OCI-LY7 (cell line): ENCODE measurements around the gene EPHA5. TPM values are rescaled to one million over a fixed set of nuclear protein-coding genes. Genes with fewer than 3 reads are reported as not detected.

Experiments
- BruUV-seq: library from RNA; stranded (reverse); fragments of 400-500 nt; replicated peaks from 2 replicates; lab custom pipeline; 2021; lab: Mats Ljungman, UMichigan
- CTCF ChIA-PET: fragments of 300-600 bp; sonication (Branson Sonifier 250); formaldehyde crosslinking; loops from one replicate; lab custom pipeline; 2022; ENCODE audit warnings: antibody characterized with exemption; ENCODE audit not compliant: unreplicated experiment; lab: Charles Lee
- POLR2A ChIA-PET: fragments of 300-600 bp; sonication (Branson Sonifier 250); formaldehyde crosslinking; loops from one replicate; lab custom pipeline; 2022; ENCODE audit warnings: antibody characterized with exemption; lab: Charles Lee
- DNase-seq: peaks from one replicate; pipeline ENCODE4 v3.0.0-alpha.2; 2015; ENCODE audit warnings: low spot score
- H2AFZ ChIP-seq: fragments of 200-600 bp; sonication (generic), shearing (Covaris generic); 2 replicates; pipeline ENCODE4 v1.6.1; 2014; ENCODE audit warnings: mild to moderate bottlenecking, antibody characterized with exemption, low read length, moderate library complexity
- H3K27ac ChIP-seq: fragments of 200-600 bp; sonication (generic); 2 replicates; pipeline ENCODE4 v1.5.1; 2014; ENCODE audit warnings: mixed run types, low read depth, mild to moderate bottlenecking, moderate library complexity, low read length, inconsistent platforms; ENCODE audit not compliant: poor library complexity, severe bottlenecking
- H3K36me3 ChIP-seq: fragments of 200-600 bp; sonication (generic); 2 replicates; pipeline ENCODE4 v1.6.1; 2014; ENCODE audit warnings: mild to moderate bottlenecking, antibody characterized with exemption, low read length, moderate library complexity, mixed read lengths; ENCODE audit not compliant: insufficient read depth
- H3K4me1 ChIP-seq: fragments of 200-600 bp; sonication (generic); 2 replicates; pipeline ENCODE4 v1.5.1; 2014; ENCODE audit warnings: mild to moderate bottlenecking, low read length; ENCODE audit not compliant: insufficient read depth, poor library complexity, severe bottlenecking
- H3K4me2 ChIP-seq: fragments of 200-600 bp; sonication (generic); 2 replicates; pipeline ENCODE4 v1.6.1; 2014; ENCODE audit warnings: mild to moderate bottlenecking, low read length
- H3K4me3 ChIP-seq: fragments of 200-600 bp; sonication (generic); 2 replicates; pipeline ENCODE4 v1.5.1; 2014; ENCODE audit warnings: mild to moderate bottlenecking, low read depth, low read length; ENCODE audit not compliant: poor library complexity, severe bottlenecking
- H3K79me2 ChIP-seq: fragments of 200-600 bp; sonication (generic); 2 replicates; pipeline ENCODE4 v1.6.1; 2016; ENCODE audit warnings: low read depth, mild to moderate bottlenecking, low read length, moderate library complexity, mixed read lengths; ENCODE audit not compliant: insufficient read depth
- H3K9me2 ChIP-seq: fragments of 200-600 bp; sonication (generic); 2 replicates; pipeline ENCODE4 v1.6.1; 2016; ENCODE audit warnings: mild to moderate bottlenecking, low read length, mixed read lengths; ENCODE audit not compliant: insufficient read depth
- H3K9me3 ChIP-seq: fragments of 200-600 bp; sonication (generic); 2 replicates; pipeline ENCODE4 v1.6.1; 2014; ENCODE audit warnings: mild to moderate bottlenecking, mixed run types, low read length, mixed read lengths
- H4K20me1 ChIP-seq: fragments of 200-600 bp; sonication (generic); 2 replicates; pipeline ENCODE4 v1.6.1; 2014; ENCODE audit warnings: mild to moderate bottlenecking, antibody characterized with exemption, low read length, moderate library complexity, mixed read lengths; ENCODE audit not compliant: insufficient read depth
- EZH2phosphoT487 ChIP-seq: fragments of 200-600 bp; sonication (generic); IDR thresholded peaks from 2 replicates; pipeline ENCODE4 v1.6.1; 2018; ENCODE audit warnings: low read depth, borderline replicate concordance, mild to moderate bottlenecking, mixed run types, antibody characterized with exemption, low read length, moderate library complexity, mixed read lengths
- intact Hi-C: fragments of 100-400 bp; cut with micrococcal nuclease; formaldehyde crosslinking; loops from one replicate; pipeline ENCODE4 v1.10.0; 2022; ENCODE audit not compliant: unreplicated experiment
- total RNA-seq, 2 experiments: library from RNA; depleted of rRNA in 1 of 2; stranded (reverse); fragments of >200 nt in 1 of 2; shearing (Covaris generic) in 1 of 2; gene quantifications; 2 replicates each; pipeline ENCODE4 v1.2.3, GENCODE V29; 2014 to 2022
- TF ChIP-seq, protein P1 (sequence below): fragments of 200-600 bp; sonication (generic); conservative IDR thresholded peaks from 2 replicates; pipeline ENCODE4 v1.5.1; 2014; ENCODE audit warnings: mild to moderate bottlenecking, antibody characterized with exemption, low read length, moderate library complexity, mixed read lengths

Gene EPHA5
- total RNA-seq, 2 experiments from 2014 or later: not detected

DNA sequence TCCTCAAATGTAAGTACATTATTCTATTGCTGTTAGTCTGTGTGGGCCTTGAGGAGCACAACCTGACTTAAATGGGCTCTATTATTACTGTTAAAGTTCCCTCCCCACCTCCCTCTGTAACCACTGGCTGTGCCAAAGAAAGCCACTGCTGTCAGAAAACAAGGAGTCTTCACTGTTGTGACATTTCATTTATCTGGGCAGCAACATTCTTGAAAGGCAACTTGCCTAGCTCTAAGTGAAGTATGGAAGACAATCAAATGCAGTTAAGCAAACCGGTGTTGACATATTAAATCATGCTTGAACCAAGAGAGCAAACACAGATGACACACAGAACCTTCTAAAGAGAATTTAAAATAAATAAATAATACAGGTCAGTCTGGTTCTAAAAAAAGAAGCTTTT is 81.0 kb downstream of the EPHA5 start:
- no TSS peak for BruUV-seq
- CTCF ChIA-PET: no interaction called here
- TF ChIP-seq EZH2phosphoT487: no peak
- TF ChIP-seq, protein P1, sequence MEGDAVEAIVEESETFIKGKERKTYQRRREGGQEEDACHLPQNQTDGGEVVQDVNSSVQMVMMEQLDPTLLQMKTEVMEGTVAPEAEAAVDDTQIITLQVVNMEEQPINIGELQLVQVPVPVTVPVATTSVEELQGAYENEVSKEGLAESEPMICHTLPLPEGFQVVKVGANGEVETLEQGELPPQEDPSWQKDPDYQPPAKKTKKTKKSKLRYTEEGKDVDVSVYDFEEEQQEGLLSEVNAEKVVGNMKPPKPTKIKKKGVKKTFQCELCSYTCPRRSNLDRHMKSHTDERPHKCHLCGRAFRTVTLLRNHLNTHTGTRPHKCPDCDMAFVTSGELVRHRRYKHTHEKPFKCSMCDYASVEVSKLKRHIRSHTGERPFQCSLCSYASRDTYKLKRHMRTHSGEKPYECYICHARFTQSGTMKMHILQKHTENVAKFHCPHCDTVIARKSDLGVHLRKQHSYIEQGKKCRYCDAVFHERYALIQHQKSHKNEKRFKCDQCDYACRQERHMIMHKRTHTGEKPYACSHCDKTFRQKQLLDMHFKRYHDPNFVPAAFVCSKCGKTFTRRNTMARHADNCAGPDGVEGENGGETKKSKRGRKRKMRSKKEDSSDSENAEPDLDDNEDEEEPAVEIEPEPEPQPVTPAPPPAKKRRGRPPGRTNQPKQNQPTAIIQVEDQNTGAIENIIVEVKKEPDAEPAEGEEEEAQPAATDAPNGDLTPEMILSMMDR: no peak

DNA sequence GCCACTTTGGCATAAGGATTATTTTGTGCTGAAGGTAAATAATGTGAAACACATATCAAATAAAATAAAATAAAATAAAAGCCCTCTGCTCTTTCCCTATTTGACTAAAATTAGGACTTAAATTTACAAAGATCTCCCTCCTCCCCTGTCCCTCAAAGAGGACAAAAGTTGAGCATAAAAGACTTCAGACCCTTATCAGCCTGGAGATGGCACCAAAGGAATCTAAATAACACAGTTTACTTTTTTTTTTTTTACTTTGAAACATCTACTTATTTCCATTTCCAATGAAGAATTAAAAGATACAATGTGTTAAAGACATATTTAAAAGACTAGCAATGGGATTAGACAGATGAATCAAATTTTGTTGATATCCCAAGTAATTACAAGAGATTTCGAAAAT is 89.7 kb downstream of the EPHA5 start:
- CTCF ChIA-PET: no interaction called here
- no peak overlapping the region for H3K4me3 ChIP-seq
- no peak for TF ChIP-seq EZH2phosphoT487
- TF ChIP-seq, protein P1: no peak

More for the DNA sequence above, 81.0 kb downstream of the EPHA5 start:
- intact Hi-C loops: no loop called here
- POLR2A ChIA-PET: no interaction called here
- Histone ChIP-seq H4K20me1 (no peaks in the 10 kb centered on the region), H3K9me3 (no peaks in the 10 kb centered on the region), H3K9me2 (no peaks in the 10 kb centered on the region), H2AFZ (no peak overlapping the region), H3K4me2 (no peak overlapping the region), H3K4me3 (no peak overlapping the region), H3K36me3 (no peaks in the 10 kb centered on the region), H3K4me1 (no peaks in the 10 kb centered on the region), H3K79me2 (no peaks in the 10 kb centered on the region), H3K27ac (no peak overlapping the region)
- DNase-seq: no peak

DNA sequence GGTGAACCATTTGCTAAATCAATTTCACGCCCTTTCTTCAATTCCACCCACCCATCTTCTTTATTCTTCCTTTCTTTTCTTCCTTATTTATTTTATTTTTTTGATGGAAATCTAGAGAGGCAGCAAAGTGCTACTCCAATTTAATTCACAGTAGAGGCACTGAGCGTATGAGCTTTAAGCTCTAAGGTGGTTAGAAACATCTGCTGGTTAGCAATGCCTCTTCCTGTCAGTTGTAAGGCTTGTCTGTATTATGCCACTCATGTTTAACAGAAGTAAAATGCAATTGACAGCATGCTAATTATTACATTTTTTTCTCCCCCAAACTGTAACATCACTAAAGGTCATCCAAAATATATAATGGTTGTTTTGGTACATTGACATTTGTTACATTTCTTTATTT is 103.8 kb downstream of the EPHA5 start:
- intact Hi-C loops: no loop called here
- DNase-seq: no peak
- H4K20me1 ChIP-seq: no peaks in the 10 kb centered on the region
- H3K36me3 ChIP-seq: no peaks in the 10 kb centered on the region
- no peaks in the 10 kb centered on the region for H3K4me1 ChIP-seq
- no TSS peak for BruUV-seq
- H3K4me3 ChIP-seq: no peak overlapping the region
- CTCF ChIA-PET: no interaction called here
- H3K9me2 ChIP-seq: no peaks in the 10 kb centered on the region
- H3K79me2 ChIP-seq: no peaks in the 10 kb centered on the region
- H3K4me2 ChIP-seq: no peak overlapping the region
- H2AFZ ChIP-seq: no peak overlapping the region
- H3K27ac ChIP-seq: no peak overlapping the region
- POLR2A ChIA-PET: no interaction called here
- H3K9me3 ChIP-seq: no peaks in the 10 kb centered on the region
- TF ChIP-seq, protein P1: no peak
- TF ChIP-seq EZH2phosphoT487: no peak

More for the DNA sequence above, 89.7 kb downstream of the EPHA5 start:
- Histone ChIP-seq H3K9me2 (no peaks in the 10 kb centered on the region), H2AFZ (no peak overlapping the region), H3K27ac (no peak overlapping the region), H3K9me3 (no peaks in the 10 kb centered on the region), H3K4me1 (no peaks in the 10 kb centered on the region), H3K36me3 (no peaks in the 10 kb centered on the region), H3K79me2 (no peaks in the 10 kb centered on the region), H3K4me2 (no peak overlapping the region), H4K20me1 (no peaks in the 10 kb centered on the region)
- intact Hi-C loops: no loop called here
- no peak for DNase-seq
- POLR2A ChIA-PET: interaction anchor here (0.7 kb wide), 1 partner anchor 96 kb away, joined by 3 read pairs; no protein-coding TSS in a partner anchor
- no TSS peak for BruUV-seq
